Ovary (tissue), 9 donors: ENCODE measurements around the gene IGFBP3. TPM values are rescaled to one million over a fixed set of nuclear protein-coding genes. Genes with fewer than 3 reads are reported as not detected.

ENCODE experiments used
- DNase-seq, 5 donors: peaks; one replicate each; pipeline ENCODE4 v3.0.0-alpha.2; 2019 to 2020
- H3K27ac ChIP-seq, 2 donors: fragments of 200-600 bp; one replicate each; pipeline versions ENCODE4 v1.5.1 to v1.8.0; 2019 to 2022
- H3K27me3 ChIP-seq: fragments of 200-600 bp; one replicate; pipeline ENCODE4 v1.8.0; 2022
- H3K36me3 ChIP-seq: fragments of 200-600 bp; sonication (generic); one replicate; pipeline ENCODE4 v1.5.1; 2019
- H3K4me1 ChIP-seq: one replicate; pipeline ENCODE4 v1.8.1; 2013; ENCODE audit warnings: mild to moderate bottlenecking, moderate library complexity; ENCODE audit not compliant: insufficient read depth
- H3K4me3 ChIP-seq: fragments of 200-600 bp; sonication (generic); one replicate; pipeline ENCODE4 v1.5.1; 2017
- H3K9me3 ChIP-seq, 2 donors: fragments of 200-600 bp in 1 of 2; sonication (generic) in 1 of 2; one replicate each; pipeline versions ENCODE4 v1.5.1 to v1.8.1; 2013 to 2019; ENCODE audit warnings: mild to moderate bottlenecking in 1 of 2, moderate library complexity in 1 of 2
- CTCF ChIP-seq, 3 donors: fragments of 450-650 bp in 2 of 3; fragments of 200-600 bp in 1 of 3; IDR thresholded peaks; one replicate each; pipeline versions ENCODE4 v1.5.1 to v1.8.0; 2016 to 2022; ENCODE audit warnings: antibody characterized with exemption in 3 of 3, mild to moderate bottlenecking in 1 of 3
- EP300 ChIP-seq: sonication (generic); formaldehyde crosslinking; IDR thresholded peaks from one replicate; pipeline ENCODE4 v1.6.1; 2017; ENCODE audit warnings: antibody characterized with exemption
- POLR2A ChIP-seq: fragments of 450-650 bp; IDR thresholded peaks from one replicate; pipeline ENCODE4 v1.6.1; 2017; ENCODE audit warnings: antibody characterized with exemption, mild to moderate bottlenecking, moderate library complexity
- WGBS, 3 donors: extraction: QIAGEN DNeasy Blood & Tissue Kit in 1 of 3; methylation state at CpG; one replicate each; pipeline versions ENCODE4 v1.1.5 to v1.1.7; 2013 to 2017; 5-methylcytosine and 5-hydroxymethylcytosine counted together
- intact Hi-C, 4 donors: fragments of 100-400 bp; cut with DNase I; formaldehyde crosslinking; loops; one replicate each; pipeline versions ENCODE4 v1.11.0 to v1.15.1; 2022 to 2023
- polyA plus RNA-seq, 2 donors: library from polyadenylated mRNA; stranded (reverse); fragments of 200-250 nt in 1 of 2; fragments of 350-450 nt in 1 of 2; fragmentation: Illumina TruSeq in 1 of 2; extraction: RNeasy Lipid Tissue Mini Kit (QIAGEN cat#74804) in 1 of 2; gene quantifications; one replicate each; pipeline ENCODE4 v1.2.3, GENCODE V29; 2013 to 2014
- total RNA-seq, 7 donors: library from RNA; depleted of rRNA in 2 of 7; stranded (reverse); fragments of >200 nt in 2 of 7; fragmentation: NEBNext Ultra II Directional in 3 of 7; extraction: Animal tissue kit (Norgen Biotek cat#: 25700) in 3 of 7; gene quantifications; one replicate each; pipeline versions ENCODE4 v1.1.0 to v1.2.4, GENCODE V29; 2016 to 2023
- donor health status: DM: no; HTN: no; CAD: no; lungs with moderate emphysema.
- donor health status: DM: no; HTN: no; CAD: no.
- donor health status: Bipolar disorder and iron deficiency.
- donor health status: DM: yes; HTN: yes; CAD: no.
- donor health status: DM: no; HTN: no; CAD: no.
- donor health status: DM: yes; HTN: yes; CAD: no.

IGFBP3 gene
- total and polyA plus RNA-seq, 9 donors = 51.6 to 648 (median 174) TPM

- H3K27ac ChIP-seq = no peak overlapping the region
- TF ChIP-seq POLR2A (no peak), EP300 (no peak), CTCF (IDR thresholded peaks at IDR 0.05) (no peak)
- no peaks in the 10 kb centered on the region for H3K27me3 ChIP-seq
- no peak overlapping the region for H3K4me3 ChIP-seq
- 67 to 77% (median 69%) methylated on average over 2 of the region's 2 CpGs for WGBS, 3 donors
- DNase-seq = no peak
- H3K36me3 ChIP-seq = no peaks in the 10 kb centered on the region
- no peaks in the 10 kb centered on the region for H3K9me3 ChIP-seq
- intact Hi-C loops = no loop called here
- no peaks in the 10 kb centered on the region for H3K4me1 ChIP-seq
Observed at GRCh38 chr7:45898222-45898621, 22.9 kb downstream of the IGFBP3 start.

- no peak for DNase-seq
- Histone ChIP-seq H3K27ac (no peak overlapping the region), H3K27me3 (no peaks in the 10 kb centered on the region), H3K9me3 (no peaks in the 10 kb centered on the region), H3K4me3 (no peak overlapping the region), H3K4me1 (no peaks in the 10 kb centered on the region), H3K36me3 (no peaks in the 10 kb centered on the region)
- TF ChIP-seq POLR2A (no peak), EP300 (no peak), CTCF (IDR thresholded peaks at IDR 0.05) (no peak)
- 91 to 100% (median 98%) methylated on average over 1 of the region's 1 CpG for WGBS, 3 donors
- intact Hi-C loops = no loop called here
Observed at GRCh38 chr7:45897042-45897690, 23.9 kb downstream of the IGFBP3 start.

- no peak for DNase-seq
- Histone ChIP-seq H3K27me3 (no peaks in the 10 kb centered on the region), H3K4me3 (no peak overlapping the region), H3K36me3 (no peaks in the 10 kb centered on the region), H3K9me3 (no peaks in the 10 kb centered on the region), H3K4me1 (no peaks in the 10 kb centered on the region), H3K27ac (no peak overlapping the region)
- intact Hi-C loops = no loop called here
- no peak for TF ChIP-seq EP300
- TF ChIP-seq POLR2A = no peak
Observed at GRCh38 chr7:45894665-45895062, 26.4 kb downstream of the IGFBP3 start.

GRCh38 chr7:45893996-45894664, 26.9 kb downstream of the IGFBP3 start:
- intact Hi-C loops = no loop called here
- no peak for TF ChIP-seq EP300
- TF ChIP-seq CTCF (IDR thresholded peaks at IDR 0.05) = no peak
- no peak for TF ChIP-seq POLR2A
- Histone ChIP-seq H3K36me3 (no peaks in the 10 kb centered on the region), H3K27ac (no peak overlapping the region), H3K4me1 (no peaks in the 10 kb centered on the region), H3K27me3 (no peaks in the 10 kb centered on the region), H3K9me3 (no peaks in the 10 kb centered on the region), H3K4me3 (no peak overlapping the region)
- 76 to 85% (median 83%) methylated on average over 4 of the region's 4 CpGs for WGBS, 3 donors
- DNase-seq = no peak

GRCh38 chr7:45893374-45893995, 27.6 kb downstream of the IGFBP3 start:
- Histone ChIP-seq H3K27me3 (no peaks in the 10 kb centered on the region), H3K9me3 (no peaks in the 10 kb centered on the region), H3K4me1 (peaks cover 3% of the 10 kb centered on the region), H3K27ac (no peak overlapping the region), H3K4me3 (no peak overlapping the region), H3K36me3 (no peaks in the 10 kb centered on the region)
- TF ChIP-seq POLR2A = no peak
- TF ChIP-seq CTCF (IDR thresholded peaks at IDR 0.05) = no peak
- TF ChIP-seq EP300 = no peak
- no peak for DNase-seq
- intact Hi-C loops = no loop called here
- WGBS, 3 donors = 81 to 90% (median 85%) methylated on average over 5 of the region's 5 CpGs
